ENCODE results near the gene ZNF487. TPM values are rescaled to one million over a fixed set of nuclear protein-coding genes. Genes with fewer than 3 reads are reported as not detected.

ZNF487 gene
- total and polyA plus RNA-seq, 8 donors, result 0.45 to 11.0 (median 4.5) TPM

GRCh38 chr10:43407148-43407575, 29.7 kb upstream of the ZNF487 start:
- Histone ChIP-seq H3K4me1 (peaks cover 42 to 58% (median 49%) of the 10 kb centered on the region in 4 donors), H3K36me3 (peaks cover 0 to 4% (median 0%) of the 10 kb centered on the region in 4 donors), H3K27me3 (no peaks in the 10 kb centered on the region), H3K27ac (peak overlapping the region; percentile 99 to 100 (median 100)), H3K4me3 (peak overlapping the region; percentile 69 to 91 (median 78)), H3K9me3 (no peaks in the 10 kb centered on the region)
- TF ChIP-seq POLR2AphosphoS5 (IDR thresholded peaks at IDR 0.05) (peak in 1 of 3 donors; percentile 31), EP300 (IDR thresholded peaks at IDR 0.05) (no peak)
- intact Hi-C loops (cut with DNase I; ENCODE audit: low total_unique reads), result no loop called here
- peak; percentile 66 to 85 for DNase-seq
- 0 to 1% (median 1%) methylated on average over 42 to 59 of the region's 59 CpGs for WGBS, 5 donors

GRCh38 chr10:43407576-43408330, 29.2 kb upstream of the ZNF487 start:
- WGBS, 5 donors, result 0 to 1% (median 1%) methylated on average over 55 to 56 of the region's 56 CpGs
- TF ChIP-seq POLR2AphosphoS5 (IDR thresholded peaks at IDR 0.05) (peak; percentile 87 to 98 (median 95)), POLR2A (IDR thresholded peaks at IDR 0.05) (no peak), CTCF (IDR thresholded peaks at IDR 0.05) (peak in 4 of 7 experiments; percentile 21 to 49 (median 38)), EP300 (IDR thresholded peaks at IDR 0.05) (no peak)
- no peaks in the 10 kb centered on the region for H3K9me3 ChIP-seq
- no peaks in the 10 kb centered on the region for H3K27me3 ChIP-seq
- DNase-seq, result peak; percentile 94 to 97
- peaks cover 36 to 52% (median 44%) of the 10 kb centered on the region in 4 donors for H3K4me1 ChIP-seq
- intact Hi-C loops (cut with DNase I; ENCODE audit: low total_unique reads), result no loop called here
- H3K4me3 ChIP-seq, result peak overlapping the region; percentile 69 to 91 (median 78)
- H3K36me3 ChIP-seq, result peaks cover 0 to 3% (median 0%) of the 10 kb centered on the region in 4 donors
- H3K27ac ChIP-seq, result peak overlapping the region; percentile 99 to 100 (median 100)

- DNase-seq, result no peak
- TF ChIP-seq POLR2A (IDR thresholded peaks at IDR 0.05) (no peak), CTCF (IDR thresholded peaks at IDR 0.05) (peak in 2 of 7 experiments; percentile 1 to 5), EP300 (IDR thresholded peaks at IDR 0.05) (no peak)
- H3K9me3 ChIP-seq, result no peaks in the 10 kb centered on the region
Observed at GRCh38 chr10:43408331-43408709, 28.6 kb upstream of the ZNF487 start.

GRCh38 chr10:43408710-43409384, 28.1 kb upstream of the ZNF487 start, which contains the start of gene HNRNPF:
HNRNPF (minus strand) TSS chr10:43409186; CDS start chr10:43387884, 21,302 bp downstream.
- WGBS, 5 donors, result 0 to 1% (median 0%) methylated on average over 34 to 68 of the region's 68 CpGs
- peak; percentile 95 to 99 for DNase-seq
- peak within 1 kb of the TSS; percentile 99 to 100 (median 100) for H3K27ac ChIP-seq

More at GRCh38 chr10:43408331-43408709, 28.6 kb upstream of the ZNF487 start:
- Histone ChIP-seq H3K27me3 (no peaks in the 10 kb centered on the region), H3K27ac (peak overlapping the region; percentile 99 to 100 (median 100)), H3K36me3 (no peaks in the 10 kb centered on the region), H3K4me1 (peaks cover 30 to 46% (median 38%) of the 10 kb centered on the region in 4 donors), H3K4me3 (peak overlapping the region; percentile 69 to 91 (median 78))
- intact Hi-C loops (cut with DNase I; ENCODE audit: low total_unique reads), result no loop called here
- WGBS, 5 donors, result 0 to 1% (median 1%) methylated on average over 16 to 31 of the region's 31 CpGs

More at GRCh38 chr10:43408710-43409384, 28.1 kb upstream of the ZNF487 start, which contains the start of gene HNRNPF:
- intact Hi-C loops (cut with DNase I; ENCODE audit: low total_unique reads), result no loop called here
- no peaks in the 10 kb centered on the region for H3K36me3 ChIP-seq
- no peaks in the 10 kb centered on the region for H3K27me3 ChIP-seq
- TF ChIP-seq POLR2AphosphoS5 (IDR thresholded peaks at IDR 0.05), result peak; percentile 98 to 99 (median 98)
- no peak for TF ChIP-seq EP300 (IDR thresholded peaks at IDR 0.05)
- TF ChIP-seq POLR2A (IDR thresholded peaks at IDR 0.05), result peak in 2 of 4 donors; percentile 82 to 92
- no peak for TF ChIP-seq CTCF (IDR thresholded peaks at IDR 0.05)
- no peaks in the 10 kb centered on the region for H3K9me3 ChIP-seq
- H3K4me1 ChIP-seq, result peaks cover 25 to 41% (median 33%) of the 10 kb centered on the region in 4 donors
- peak within 1 kb of the TSS; percentile 69 to 91 (median 78) for H3K4me3 ChIP-seq
